HuH-7 (cell line): ENCODE measurements around the gene ADPRH.

Experiments
- DNase-seq: peaks from one replicate; pipeline ENCODE4 v3.0.0; 2011; ENCODE audit warnings: low spot score

ADPRH gene

GRCh38 chr3:119630128-119630879, 51.0 kb downstream of the ADPRH start:
- DNase-seq = no peak

GRCh38 chr3:119630880-119631329, 51.6 kb downstream of the ADPRH start:
- no peak for DNase-seq

GRCh38 chr3:119631516-119631915, 52.2 kb downstream of the ADPRH start:
- no peak for DNase-seq

GRCh38 chr3:119632216-119632615, 52.9 kb downstream of the ADPRH start:
- DNase-seq = no peak

GRCh38 chr3:119632829-119633228, 53.5 kb downstream of the ADPRH start:
- no peak for DNase-seq

GRCh38 chr3:119635719-119636118, 56.4 kb downstream of the ADPRH start:
- DNase-seq = no peak

GRCh38 chr3:119636249-119636648, 57.0 kb downstream of the ADPRH start:
- DNase-seq = no peak

GRCh38 chr3:119636891-119637611, 57.8 kb downstream of the ADPRH start:
- no peak for DNase-seq

- DNase-seq = no peak
Measured at GRCh38 chr3:119637679-119638477, 58.6 kb downstream of the ADPRH start.
